Activated naive CD4-positive, alpha-beta T cell treated with anti-CD3 and anti-CD28 coated beads, Interleukin-2, amount 10 ng/mL, durations not matched to agents 7 days and 5 days (primary cell): ENCODE measurements around the gene NCKAP5L.

Experiments
- CTCF ChIA-PET: fragments of 350-600 bp; sonication (Branson Sonifier 250); formaldehyde crosslinking; loops from one replicate; lab custom pipeline; 2021; ENCODE audit warnings: antibody characterized with exemption; lab: Charles Lee
- DNase-seq: peaks from one replicate; pipeline ENCODE4 v3.0.0-alpha.2; 2020
- H3K27ac Mint-ChIP-seq: one replicate; pipeline ENCODE4 v1.8.0; 2021; ENCODE audit warnings: mild to moderate bottlenecking, moderate library complexity, mixed read lengths
- H3K27me3 Mint-ChIP-seq: one replicate; pipeline ENCODE4 v1.8.0; 2021; ENCODE audit warnings: mild to moderate bottlenecking, mixed read lengths
- H3K36me3 Mint-ChIP-seq: one replicate; pipeline ENCODE4 v1.8.0; 2021; ENCODE audit warnings: mixed read lengths
- H3K4me1 Mint-ChIP-seq: one replicate; pipeline ENCODE4 v1.8.0; 2021; ENCODE audit warnings: mixed read lengths
- H3K4me3 Mint-ChIP-seq: one replicate; pipeline ENCODE4 v1.8.0; 2021; ENCODE audit warnings: mild to moderate bottlenecking, moderate library complexity, mixed read lengths
- H3K9me3 Mint-ChIP-seq: one replicate; pipeline ENCODE4 v1.8.0; 2021; ENCODE audit warnings: mixed read lengths

The NCKAP5L gene

GRCh38 chr12:49761677-49762467 lies 66.3 kb downstream of the NCKAP5L start:
- H3K4me3 Mint-ChIP-seq, result no peak overlapping the region
- H3K27ac Mint-ChIP-seq, result peak overlapping the region; percentile 91
- CTCF ChIA-PET, result interaction anchor here (0.7 to 4.9 kb wide), 21 partner anchors 9 to 430 kb away, joined by 3 to 42 read pairs (median 4); partner anchors contain the start of genes NCKAP5L and TMBIM6
- no peak for DNase-seq
- no peaks in the 10 kb centered on the region for H3K9me3 Mint-ChIP-seq
- peaks cover 68% of the 10 kb centered on the region for H3K36me3 Mint-ChIP-seq
- H3K4me1 Mint-ChIP-seq, result peaks cover 42% of the 10 kb centered on the region
- no peaks in the 10 kb centered on the region for H3K27me3 Mint-ChIP-seq

GRCh38 chr12:49750996-49751393 lies 77.2 kb downstream of the NCKAP5L start:
- DNase-seq, result no peak
- H3K4me3 Mint-ChIP-seq, result no peak overlapping the region
- H3K36me3 Mint-ChIP-seq, result peaks cover 65% of the 10 kb centered on the region
- no peaks in the 10 kb centered on the region for H3K27me3 Mint-ChIP-seq
- H3K27ac Mint-ChIP-seq, result peak overlapping the region; percentile 78
- H3K9me3 Mint-ChIP-seq, result no peaks in the 10 kb centered on the region
- CTCF ChIA-PET, result no interaction called here
- peaks cover 66% of the 10 kb centered on the region for H3K4me1 Mint-ChIP-seq

- H3K36me3 Mint-ChIP-seq, result peaks cover 62% of the 10 kb centered on the region
- peak; percentile 37 for DNase-seq
- H3K27ac Mint-ChIP-seq, result peak overlapping the region; percentile 78
- H3K4me1 Mint-ChIP-seq, result peaks cover 66% of the 10 kb centered on the region
- H3K4me3 Mint-ChIP-seq, result peak overlapping the region; percentile 10
- CTCF ChIA-PET, result interaction anchor here (1.0 to 3.6 kb wide), 5 partner anchors 9 to 392 kb away, joined by 3 to 20 read pairs (median 6); partner anchors contain the start of gene TMBIM6
- H3K27me3 Mint-ChIP-seq, result no peaks in the 10 kb centered on the region
- no peaks in the 10 kb centered on the region for H3K9me3 Mint-ChIP-seq
Observed at GRCh38 chr12:49750027-49750995, 77.9 kb downstream of the NCKAP5L start.

- H3K27ac Mint-ChIP-seq, result peak overlapping the region; percentile 42
- no peaks in the 10 kb centered on the region for H3K27me3 Mint-ChIP-seq
- H3K9me3 Mint-ChIP-seq, result no peaks in the 10 kb centered on the region
- H3K4me1 Mint-ChIP-seq, result peaks cover 76% of the 10 kb centered on the region
- no peak for DNase-seq
- CTCF ChIA-PET, result interaction anchor here (1.0 to 3.6 kb wide), 6 partner anchors 8 to 111 kb away, joined by 3 to 20 read pairs (median 8); partner anchors contain the start of gene TMBIM6
- H3K36me3 Mint-ChIP-seq, result peaks cover 63% of the 10 kb centered on the region
- H3K4me3 Mint-ChIP-seq, result no peak overlapping the region
Observed at GRCh38 chr12:49748800-49749199, 79.4 kb downstream of the NCKAP5L start.

- Mint-ChIP-seq H3K27me3 (no peaks in the 10 kb centered on the region), H3K9me3 (no peaks in the 10 kb centered on the region), H3K4me1 (peaks cover 76% of the 10 kb centered on the region), H3K36me3 (peaks cover 63% of the 10 kb centered on the region), H3K4me3 (no peak overlapping the region), H3K27ac (peak overlapping the region; percentile 65)
- CTCF ChIA-PET, result interaction anchor here (1.5 to 3.6 kb wide), 5 partner anchors 9 to 111 kb away, joined by 5 to 20 read pairs (median 10); no protein-coding TSS in a partner anchor
- no peak for DNase-seq
Observed at GRCh38 chr12:49748306-49748705, 79.9 kb downstream of the NCKAP5L start.

- Mint-ChIP-seq H3K9me3 (no peaks in the 10 kb centered on the region), H3K36me3 (peaks cover 47% of the 10 kb centered on the region), H3K4me1 (peaks cover 65% of the 10 kb centered on the region), H3K4me3 (no peak overlapping the region), H3K27me3 (no peaks in the 10 kb centered on the region), H3K27ac (no peak overlapping the region)
- DNase-seq, result no peak
- CTCF ChIA-PET, result interaction anchor here (1.2 to 2.2 kb wide), 4 partner anchors 13 to 107 kb away, joined by 3 to 11 read pairs (median 6); no protein-coding TSS in a partner anchor
Observed at GRCh38 chr12:49744363-49744885, 83.8 kb downstream of the NCKAP5L start.

- peak overlapping the region; percentile 97 for H3K27ac Mint-ChIP-seq
- H3K27me3 Mint-ChIP-seq, result peaks cover 4% of the 10 kb centered on the region
- H3K9me3 Mint-ChIP-seq, result no peaks in the 10 kb centered on the region
- peaks cover 37% of the 10 kb centered on the region for H3K36me3 Mint-ChIP-seq
- peaks cover 48% of the 10 kb centered on the region for H3K4me1 Mint-ChIP-seq
- DNase-seq, result peak; percentile 93
- CTCF ChIA-PET, result interaction anchor here (0.5 to 3.2 kb wide), 27 partner anchors 7 to 550 kb away, joined by 3 to 42 read pairs (median 5); partner anchors contain the start of genes BCDIN3D and FMNL3
- peak overlapping the region; percentile 80 for H3K4me3 Mint-ChIP-seq
Observed at GRCh38 chr12:49741882-49742620, 86.2 kb downstream of the NCKAP5L start.
